ENCODE results near the gene GALNT2. TPM values are rescaled to one million over a fixed set of nuclear protein-coding genes. Genes with fewer than 3 reads are reported as not detected.

GALNT2 gene
- total and polyA plus RNA-seq, 2 of the 13 experiments (the other 11 are each of a cell fraction or from before 2014, with no cell fraction given), result 39.3 to 39.6 TPM

DNA sequence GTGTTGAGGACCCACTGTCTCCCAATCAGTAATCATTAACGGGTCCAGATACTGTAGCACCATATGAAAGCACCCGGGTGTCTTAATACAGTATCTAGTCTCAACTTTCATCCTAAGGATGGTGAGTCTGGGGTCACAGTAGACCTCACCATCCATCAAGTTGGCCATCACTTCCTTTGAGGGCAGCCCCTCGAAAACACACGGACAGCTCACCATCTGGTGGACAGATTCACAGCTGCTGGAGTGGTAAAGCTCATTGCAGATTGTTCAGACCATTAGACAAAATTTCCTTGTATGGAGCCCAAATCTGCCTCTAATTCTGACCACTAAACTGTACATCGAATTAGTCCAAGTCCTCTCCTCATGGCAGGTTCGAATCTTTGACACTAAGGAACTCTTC lies 236.0 kb downstream of the GALNT2 start:
- WGBS (ENCODE audit: low lambda C conversion rate), result 28% methylated on average over 6 of the region's 6 CpGs
- Histone ChIP-seq H3K79me2 (ENCODE audit: insufficient read depth, low read length) (no peaks in the 10 kb centered on the region), H2AFZ (ENCODE audit: low read length) (no peak overlapping the region), H3K27ac (ENCODE audit: extremely low read length, insufficient read depth, low read length) (no peak overlapping the region), H4K20me1 (ENCODE audit: insufficient read depth, low read length) (no peaks in the 10 kb centered on the region), H3K9ac (ENCODE audit: insufficient read depth, low read depth, low read length) (no peak overlapping the region), H3K4me1 (ENCODE audit: insufficient read depth, low read length) (peaks cover 30% of the 10 kb centered on the region), H3K27me3 (ENCODE audit: control insufficient read depth in 1 of 2, insufficient read depth in 2 of 2, low read length in 2 of 2) (no peaks in the 10 kb centered on the region; a peak in 1 of 5 replicates), H3K36me3 (replicated peaks in 1 of 2; ENCODE audit: control insufficient read depth in 1 of 2, insufficient read depth in 2 of 2, low read length in 2 of 2) (no peaks in the 10 kb centered on the region), H3K9me3 (ENCODE audit: low read length) (no peaks in the 10 kb centered on the region), H3K4me2 (ENCODE audit: low read depth, low read length) (no peak overlapping the region), H3K4me3 (replicated peaks in 1 of 3; ENCODE audit: insufficient read depth in 1 of 3, low read depth in 2 of 3, low read length in 3 of 3) (no peak overlapping the region)
- ATAC-seq, result no peak
- no peak for FAIRE-seq
- intact Hi-C loops (cut with micrococcal nuclease; ENCODE audit: unreplicated experiment), result no loop called here
- ChIA-PET CTCF (ENCODE audit: low intra/inter-chr PET ratio, low total read pairs) (no interaction called here), POLR2A (no interaction called here)
- in situ Hi-C loops (cut with HindIII; ENCODE audit: extremely low pct_ligation_motif_present, low pct_unique_long_range_greater_than_20kb), result no loop called here
- no TSS peak for BruUV-seq (replicated peaks)
- DNase-seq (ENCODE audit: low spot score), result no peak
- TF ChIP-seq RNF219 (CRISPR knock-in tag; IDR thresholded peaks at IDR 0.05), result no peak
- TF ChIP-seq, protein P1, sequence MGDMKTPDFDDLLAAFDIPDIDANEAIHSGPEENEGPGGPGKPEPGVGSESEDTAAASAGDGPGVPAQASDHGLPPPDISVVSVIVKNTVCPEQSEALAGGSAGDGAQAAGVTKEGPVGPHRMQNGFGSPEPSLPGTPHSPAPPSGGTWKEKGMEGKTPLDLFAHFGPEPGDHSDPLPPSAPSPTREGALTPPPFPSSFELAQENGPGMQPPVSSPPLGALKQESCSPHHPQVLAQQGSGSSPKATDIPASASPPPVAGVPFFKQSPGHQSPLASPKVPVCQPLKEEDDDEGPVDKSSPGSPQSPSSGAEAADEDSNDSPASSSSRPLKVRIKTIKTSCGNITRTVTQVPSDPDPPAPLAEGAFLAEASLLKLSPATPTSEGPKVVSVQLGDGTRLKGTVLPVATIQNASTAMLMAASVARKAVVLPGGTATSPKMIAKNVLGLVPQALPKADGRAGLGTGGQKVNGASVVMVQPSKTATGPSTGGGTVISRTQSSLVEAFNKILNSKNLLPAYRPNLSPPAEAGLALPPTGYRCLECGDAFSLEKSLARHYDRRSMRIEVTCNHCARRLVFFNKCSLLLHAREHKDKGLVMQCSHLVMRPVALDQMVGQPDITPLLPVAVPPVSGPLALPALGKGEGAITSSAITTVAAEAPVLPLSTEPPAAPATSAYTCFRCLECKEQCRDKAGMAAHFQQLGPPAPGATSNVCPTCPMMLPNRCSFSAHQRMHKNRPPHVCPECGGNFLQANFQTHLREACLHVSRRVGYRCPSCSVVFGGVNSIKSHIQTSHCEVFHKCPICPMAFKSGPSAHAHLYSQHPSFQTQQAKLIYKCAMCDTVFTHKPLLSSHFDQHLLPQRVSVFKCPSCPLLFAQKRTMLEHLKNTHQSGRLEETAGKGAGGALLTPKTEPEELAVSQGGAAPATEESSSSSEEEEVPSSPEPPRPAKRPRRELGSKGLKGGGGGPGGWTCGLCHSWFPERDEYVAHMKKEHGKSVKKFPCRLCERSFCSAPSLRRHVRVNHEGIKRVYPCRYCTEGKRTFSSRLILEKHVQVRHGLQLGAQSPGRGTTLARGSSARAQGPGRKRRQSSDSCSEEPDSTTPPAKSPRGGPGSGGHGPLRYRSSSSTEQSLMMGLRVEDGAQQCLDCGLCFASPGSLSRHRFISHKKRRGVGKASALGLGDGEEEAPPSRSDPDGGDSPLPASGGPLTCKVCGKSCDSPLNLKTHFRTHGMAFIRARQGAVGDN (CRISPR knock-in tag; IDR thresholded peaks at IDR 0.05), result no peak
- TF ChIP-seq ZNF569 (CRISPR knock-in tag; IDR thresholded peaks at IDR 0.05; ENCODE audit: borderline replicate concordance), result no peak
- TF ChIP-seq ZNF282 (IDR thresholded peaks at IDR 0.05; ENCODE audit: partially characterized antibody), result no peak
- TF ChIP-seq SOX13 (IDR thresholded peaks at IDR 0.05), result no peak
- TF ChIP-seq SOX13 (CRISPR knock-in tag; conservative IDR thresholded peaks at IDR 0.05 in 1 of 2, IDR thresholded peaks at IDR 0.05 in 1 of 2), result no peak
- TF ChIP-seq HIVEP1 (CRISPR knock-in tag; IDR thresholded peaks at IDR 0.05), result no peak
- TF ChIP-seq ZNF562 (CRISPR knock-in tag; IDR thresholded peaks at IDR 0.05; ENCODE audit: borderline replicate concordance), result no peak
- TF ChIP-seq ESRRA (CRISPR knock-in tag; IDR thresholded peaks at IDR 0.05; ENCODE audit: low read depth), result no peak
- no peak for TF ChIP-seq TEAD2 (CRISPR knock-in tag; IDR thresholded peaks at IDR 0.05)
- TF ChIP-seq ZNF180 (CRISPR knock-in tag; IDR thresholded peaks at IDR 0.05; ENCODE audit: borderline replicate concordance, low read depth), result no peak
- TF ChIP-seq ZNF597 (CRISPR knock-in tag; IDR thresholded peaks at IDR 0.05), result no peak
- TF ChIP-seq STAG1 (CRISPR knock-in tag; IDR thresholded peaks at IDR 0.05), result peak; percentile 49
- TF ChIP-seq CTCF (CRISPR knock-in tag; IDR thresholded peaks at IDR 0.05), result peak; percentile 43
- no peak for TF ChIP-seq SMARCE1 (IDR thresholded peaks at IDR 0.05; ENCODE audit: borderline replicate concordance)
- no peak for TF ChIP-seq HNRNPH1 (optimal IDR thresholded peaks at IDR 0.05; ENCODE audit: low read depth, low read length)

Data from HepG2 (cell line).